ENCODE measurements around the gene EFNA3.

EFNA3 gene

GRCh38 chr1:155068599-155068998, 10.0 kb upstream of the EFNA3 start:
- DNase-seq (ENCODE audit: low read depth) = no peak

- DNase-seq (ENCODE audit: low read depth) = no peak
Observed at GRCh38 chr1:155069551-155070157, 9.0 kb upstream of the EFNA3 start.

- no peak for DNase-seq (ENCODE audit: low read depth)
Observed at GRCh38 chr1:155070158-155070621, 8.4 kb upstream of the EFNA3 start.

- peak; percentile 61 for DNase-seq (ENCODE audit: low read depth)
Observed at GRCh38 chr1:155070721-155071569, 7.7 kb upstream of the EFNA3 start.

GRCh38 chr1:155071701-155072100, 6.9 kb upstream of the EFNA3 start:
- no peak for DNase-seq (ENCODE audit: low read depth)

- DNase-seq (ENCODE audit: low read depth) = no peak
Observed at GRCh38 chr1:155072531-155073289, 5.9 kb upstream of the EFNA3 start.

GRCh38 chr1:155073377-155074242, 5.0 kb upstream of the EFNA3 start:
- DNase-seq (ENCODE audit: low read depth) = no peak

GRCh38 chr1:155075535-155075934, 3.1 kb upstream of the EFNA3 start:
- DNase-seq (ENCODE audit: low read depth) = no peak

- no peak for DNase-seq (ENCODE audit: low read depth)
Observed at GRCh38 chr1:155076371-155076770, 2.3 kb upstream of the EFNA3 start.

GRCh38 chr1:155077346-155077745, 1.3 kb upstream of the EFNA3 start:
- DNase-seq (ENCODE audit: low read depth) = no peak

- no peak for DNase-seq (ENCODE audit: low read depth)
Observed at GRCh38 chr1:155077758-155078445, 735 bp upstream of the EFNA3 start.

- no peak for DNase-seq (ENCODE audit: low read depth)
Observed at GRCh38 chr1:155079210-155079486, 511 bp downstream of the EFNA3 start.

- no peak for DNase-seq (ENCODE audit: low read depth)
Observed at GRCh38 chr1:155079487-155080311, 1.1 kb downstream of the EFNA3 start.

GRCh38 chr1:155080312-155081228, 1.9 kb downstream of the EFNA3 start:
- DNase-seq (ENCODE audit: low read depth) = no peak

GRCh38 chr1:155081472-155082300, 3.0 kb downstream of the EFNA3 start:
- DNase-seq (ENCODE audit: low read depth) = no peak

GRCh38 chr1:155082301-155083051, 3.8 kb downstream of the EFNA3 start:
- DNase-seq (ENCODE audit: low read depth) = no peak

GRCh38 chr1:155083052-155083541, 4.5 kb downstream of the EFNA3 start:
- DNase-seq (ENCODE audit: low read depth) = no peak

Data from activated T-helper 9 cell treated with anti-CD3 and anti-CD28 coated beads, Interleukin-2, amount 50 U/mL, for 16 hours (primary cell).